Measurements from ENCODE around the gene SF3B2.
"Not testable (repeated sequence)": the region's sequence is repeated elsewhere in the genome, so short reads cannot be mapped to it uniquely, and the experiment has no call there.

GRCh38 chr11:66114957-66115356, 62.8 kb downstream of the SF3B2 start:
- TF ChIP-seq, protein P1, sequence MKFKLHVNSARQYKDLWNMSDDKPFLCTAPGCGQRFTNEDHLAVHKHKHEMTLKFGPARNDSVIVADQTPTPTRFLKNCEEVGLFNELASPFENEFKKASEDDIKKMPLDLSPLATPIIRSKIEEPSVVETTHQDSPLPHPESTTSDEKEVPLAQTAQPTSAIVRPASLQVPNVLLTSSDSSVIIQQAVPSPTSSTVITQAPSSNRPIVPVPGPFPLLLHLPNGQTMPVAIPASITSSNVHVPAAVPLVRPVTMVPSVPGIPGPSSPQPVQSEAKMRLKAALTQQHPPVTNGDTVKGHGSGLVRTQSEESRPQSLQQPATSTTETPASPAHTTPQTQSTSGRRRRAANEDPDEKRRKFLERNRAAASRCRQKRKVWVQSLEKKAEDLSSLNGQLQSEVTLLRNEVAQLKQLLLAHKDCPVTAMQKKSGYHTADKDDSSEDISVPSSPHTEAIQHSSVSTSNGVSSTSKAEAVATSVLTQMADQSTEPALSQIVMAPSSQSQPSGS (CRISPR knock-in tag; IDR thresholded peaks at IDR 0.05): not testable (repeated sequence)
- TF ChIP-seq YY1 (IDR thresholded peaks at IDR 0.05; ENCODE audit: borderline replicate concordance in 1 of 3, control insufficient read depth in 1 of 3, extremely low read depth in 1 of 3, insufficient read depth in 3 of 3, insufficient read length in 1 of 3, insufficient replicate concordance in 2 of 3, low read depth in 1 of 3, low read length in 2 of 3); ZBTB8A (IDR thresholded peaks at IDR 0.05; ENCODE audit: partially characterized antibody): not testable (repeated sequence)

Measured in K562 (cell line).